Activated CD8-positive, alpha-beta memory T cell treated with anti-CD3 and anti-CD28 coated beads, Interleukin-2, amount 50 U/mL, for 48 hours (primary cell): ENCODE data around the gene PRAMEF2.
"Not testable (repeated sequence)": the region's sequence is repeated elsewhere in the genome, so short reads cannot be mapped to it uniquely, and the experiment has no call there.

ENCODE experiments used
- DNase-seq: peaks from one replicate; pipeline ENCODE4 v3.0.0-alpha.2; 2020

PRAMEF2 gene, protein sequence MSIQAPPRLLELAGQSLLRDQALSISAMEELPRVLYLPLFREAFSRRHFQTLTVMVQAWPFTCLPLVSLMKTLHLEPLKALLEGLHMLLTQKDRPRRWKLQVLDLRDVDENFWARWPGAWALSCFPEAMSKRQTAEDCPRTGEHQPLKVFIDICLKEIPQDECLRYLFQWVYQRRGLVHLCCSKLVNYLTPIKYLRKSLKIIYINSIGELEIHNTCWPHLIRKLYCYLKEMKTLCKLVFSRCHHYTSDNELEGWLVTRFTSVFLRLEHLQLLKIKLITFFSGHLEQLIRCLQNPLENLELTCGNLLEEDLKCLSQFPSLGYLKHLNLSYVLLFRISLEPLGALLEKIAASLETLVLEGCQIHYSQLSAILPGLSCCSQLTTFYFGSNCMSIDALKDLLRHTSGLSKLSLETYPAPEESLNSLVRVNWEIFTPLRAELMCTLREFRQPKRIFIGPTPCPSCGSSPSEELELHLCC

DNA sequence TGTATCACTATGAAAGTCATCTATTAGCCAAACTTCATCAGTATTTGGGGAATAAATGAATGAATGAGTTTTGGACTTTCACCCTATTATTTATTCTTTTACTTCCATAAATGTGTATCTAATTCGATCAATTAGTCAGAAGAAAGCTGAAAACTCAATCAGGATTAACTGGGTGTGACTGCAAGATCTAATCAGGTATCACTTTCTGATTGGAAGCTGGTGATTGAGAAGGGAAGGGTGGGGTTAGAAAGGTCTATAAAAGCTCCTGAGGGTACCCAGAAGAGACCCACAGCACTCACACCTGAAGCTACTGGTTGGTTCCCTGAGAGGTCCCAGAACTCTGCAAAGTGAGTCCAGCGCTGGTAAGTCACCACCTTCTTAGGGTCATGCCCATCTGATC is at the start of gene PRAMEF2:
TSS of gene PRAMEF2 (plus strand) at position 301 of the 400 bp plus-strand sequence. CDS start 1,924 bp downstream, outside the sequence.
- not testable (repeated sequence) for DNase-seq

DNA sequence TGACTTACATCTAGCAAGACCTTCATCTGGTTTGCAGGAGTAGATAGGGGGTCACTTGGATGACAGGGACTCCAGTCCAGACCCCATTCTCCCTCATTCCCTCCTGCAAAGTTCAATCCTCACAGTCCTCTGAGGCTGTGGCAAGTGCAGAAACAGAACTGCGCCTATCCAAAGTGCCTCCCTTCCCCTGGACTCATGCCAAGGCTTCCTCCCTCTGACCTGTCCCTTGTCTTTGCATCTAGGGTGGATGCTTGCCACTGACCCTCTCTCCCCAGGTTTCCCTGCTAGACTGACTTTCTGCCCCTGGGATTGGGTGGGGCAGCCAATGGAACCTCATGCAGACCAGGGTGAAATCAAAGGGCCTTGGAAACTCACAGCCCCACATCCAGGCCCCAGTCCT is 47.0 kb upstream of the PRAMEF2 start:
- no peak for DNase-seq

DNA sequence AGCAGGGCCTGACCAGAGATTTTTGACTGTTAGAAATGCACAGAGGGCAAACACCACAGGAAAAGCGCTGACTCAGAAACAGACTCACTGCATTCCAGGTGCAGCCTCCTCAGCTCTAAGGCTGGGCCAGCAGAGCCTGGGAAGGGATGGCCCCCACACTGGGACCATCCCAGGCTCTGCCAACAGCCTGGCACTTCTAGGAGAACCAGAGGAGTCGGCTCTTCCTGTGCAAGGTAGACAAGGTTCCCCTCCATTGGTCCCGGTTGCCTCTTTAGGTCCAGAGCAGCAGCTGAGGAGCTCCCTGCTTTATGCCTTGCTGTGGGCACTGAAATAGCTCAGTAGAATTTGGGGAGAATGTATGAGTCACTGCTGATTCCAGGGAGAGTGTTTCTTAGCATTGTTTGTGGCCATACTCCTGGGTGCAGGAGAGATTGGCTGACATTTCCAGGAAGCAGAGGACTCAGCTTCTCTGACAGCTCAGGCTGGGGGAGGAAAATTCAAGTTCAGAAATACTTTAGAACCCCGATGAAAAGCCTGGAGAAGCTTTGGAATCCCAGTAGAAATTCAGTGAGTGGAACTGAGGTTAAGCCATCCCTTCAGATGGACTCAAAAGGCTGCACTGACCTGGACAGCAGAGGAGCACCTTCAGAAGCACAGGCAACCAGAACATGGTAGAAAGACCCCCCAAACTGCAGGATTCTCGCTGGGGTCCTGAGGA is 46.0 kb upstream of the PRAMEF2 start:
- no peak for DNase-seq

DNA sequence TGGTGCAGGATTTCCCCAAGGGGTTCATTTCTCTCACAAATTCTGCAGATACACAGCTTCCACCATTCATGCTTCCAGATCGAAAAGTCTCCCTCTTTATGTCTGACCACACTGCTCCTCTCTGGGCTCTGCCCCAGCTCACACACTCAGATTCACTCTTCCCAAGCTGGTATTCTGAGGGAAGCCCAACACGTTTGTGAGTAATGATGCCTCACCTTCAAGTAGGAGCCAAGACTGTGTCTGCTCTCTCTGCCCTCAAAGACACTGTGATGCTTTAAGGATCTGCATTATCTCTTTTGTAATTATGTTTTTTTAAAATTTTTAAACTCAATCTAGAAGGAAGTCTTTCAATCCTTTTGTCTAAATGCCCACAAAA is 45.5 kb upstream of the PRAMEF2 start:
- DNase-seq: no peak

DNA sequence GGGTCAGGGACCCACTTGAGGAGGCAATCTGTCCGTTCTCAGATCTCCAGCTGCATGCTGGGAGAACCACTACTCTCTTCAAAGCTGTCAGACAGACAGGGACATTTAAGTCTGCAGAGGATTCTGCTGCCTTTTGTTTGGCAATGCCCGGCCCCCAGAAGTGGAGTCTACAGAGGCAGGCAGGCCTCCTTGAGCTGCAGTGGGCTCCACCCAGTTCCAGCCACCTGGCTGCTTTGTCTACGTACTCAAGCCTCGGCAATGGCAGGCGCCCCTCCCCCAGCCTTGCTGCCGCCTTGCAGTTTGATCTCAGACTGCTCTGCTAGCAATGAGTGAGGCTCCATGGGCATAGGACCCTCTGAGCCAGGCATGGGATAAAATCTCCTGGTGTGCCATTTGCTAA is 37.8 kb upstream of the PRAMEF2 start:
- not testable (repeated sequence) for DNase-seq

DNA sequence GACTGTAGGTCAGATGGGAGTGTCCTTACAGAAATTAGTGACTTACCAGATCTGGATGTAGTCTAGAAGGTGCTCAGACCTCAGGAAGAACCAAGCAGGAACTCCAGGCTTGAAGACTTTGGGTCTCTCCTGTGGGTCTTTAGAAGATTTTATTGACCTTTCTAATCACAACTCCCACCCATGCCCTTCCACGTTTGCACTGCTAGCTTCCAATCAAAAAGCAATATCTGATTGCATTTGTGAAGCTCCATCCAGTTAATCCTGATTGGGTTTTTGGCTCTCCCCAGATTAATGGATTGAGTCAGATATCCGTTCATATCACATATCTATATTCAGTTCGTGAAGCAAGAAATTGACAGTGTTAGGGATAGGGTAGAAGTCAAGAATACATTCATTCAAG is 25.6 kb upstream of the PRAMEF2 start, which contains the start of gene PRAMEF11:
TSS of gene PRAMEF11 (minus strand) at position 101 of the 400 bp plus-strand sequence. CDS start 2,621 bp downstream, outside the sequence.
- not testable (repeated sequence) for DNase-seq

DNA sequence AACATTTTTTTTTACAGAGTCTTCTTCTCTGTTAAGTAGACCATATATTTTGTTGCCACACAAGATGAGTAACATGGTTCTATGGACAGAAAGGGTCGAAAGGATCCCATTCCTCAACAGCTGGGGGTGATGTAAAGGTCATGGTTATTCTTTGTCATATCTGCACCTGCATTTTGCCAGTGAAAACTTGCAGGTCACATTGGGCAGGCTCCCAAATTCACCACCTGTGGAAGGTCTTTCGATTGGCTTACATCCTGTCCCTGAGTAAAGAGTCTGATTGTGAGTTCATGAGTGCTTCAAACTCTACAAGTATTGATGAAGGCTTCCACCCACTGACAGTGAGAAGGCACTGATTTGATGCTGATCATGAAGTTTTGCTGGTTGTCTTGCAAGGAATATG is 23.6 kb upstream of the PRAMEF2 start:
- not testable (repeated sequence) for DNase-seq

DNA sequence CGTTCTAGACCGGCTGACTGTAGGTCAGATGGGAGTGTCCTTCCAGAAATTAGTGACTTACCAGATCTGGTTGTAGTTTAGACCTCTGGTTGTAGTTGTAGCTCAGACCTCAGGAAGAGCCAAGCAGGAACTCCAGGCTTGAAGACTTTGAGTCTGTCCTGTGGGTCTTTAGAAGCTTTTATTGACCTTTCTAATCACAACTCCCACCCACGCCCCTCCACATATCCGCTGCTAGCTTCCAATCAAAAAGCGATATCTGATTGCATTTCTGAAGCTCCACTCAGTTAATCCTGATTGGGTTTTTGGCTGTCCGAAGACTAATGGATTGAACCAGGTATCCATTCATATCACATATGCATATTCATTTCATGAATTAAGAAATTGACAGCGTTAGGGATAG is 8.3 kb upstream of the PRAMEF2 start, which contains the start of gene HNRNPCL1:
TSS of gene HNRNPCL1 (minus strand) at position 101 of the 400 bp plus-strand sequence. CDS start 431 bp downstream, outside the sequence.
- DNase-seq: not testable (repeated sequence)

DNA sequence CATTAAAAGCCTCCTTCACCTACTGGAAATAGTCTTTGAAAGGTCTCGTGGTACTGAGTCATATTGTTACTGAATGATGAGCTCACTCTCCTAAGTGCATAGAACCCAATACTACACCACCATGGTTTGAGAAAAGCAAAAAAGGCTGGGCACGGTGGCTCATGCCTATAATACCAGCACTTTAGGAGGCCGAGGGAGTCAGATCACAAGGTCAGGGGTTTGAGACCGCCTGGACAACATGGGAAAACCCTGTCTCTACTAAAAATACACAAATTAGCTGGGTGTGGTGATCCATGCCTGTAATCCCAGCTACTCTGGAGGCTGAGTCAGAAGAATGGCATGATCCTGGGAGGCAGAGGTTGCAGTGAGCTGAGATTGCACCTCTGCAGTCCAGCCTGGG is 5.1 kb upstream of the PRAMEF2 start:
- no peak for DNase-seq

DNA sequence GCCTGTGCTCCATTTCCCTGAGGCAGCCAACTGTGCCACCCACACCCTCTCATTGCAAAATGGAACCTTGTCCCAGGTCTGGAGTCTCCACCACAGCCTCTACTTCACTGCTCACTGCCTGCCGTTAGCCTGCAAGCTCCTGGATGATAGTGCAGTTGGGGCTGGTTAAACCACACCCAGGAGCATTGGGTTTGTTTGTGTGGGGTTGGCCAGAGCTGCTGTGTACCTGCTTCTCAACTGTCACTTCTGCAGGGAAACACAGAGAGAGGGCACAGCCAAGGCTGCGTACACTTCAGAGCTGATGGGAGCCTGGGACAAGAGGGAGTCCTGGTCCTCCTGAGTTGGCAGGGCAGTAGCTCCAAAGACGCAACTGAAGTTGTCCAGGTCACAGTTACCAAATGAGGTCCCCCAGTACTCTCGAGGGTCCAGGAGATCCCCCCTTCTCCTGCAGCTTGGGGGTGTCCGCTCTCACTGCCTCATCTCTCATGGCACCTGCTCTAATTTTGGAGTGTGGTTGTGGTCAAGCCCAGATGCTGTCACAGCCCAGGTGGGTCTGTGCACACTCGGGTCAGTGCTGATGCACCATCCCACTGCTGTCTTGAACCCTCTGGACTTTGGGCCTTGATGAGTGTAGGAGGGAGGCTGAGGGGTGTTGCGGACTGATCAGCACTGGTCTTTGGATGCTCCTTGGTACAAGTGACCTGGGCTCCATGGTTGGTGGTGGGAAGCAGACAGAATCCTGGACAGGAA is 6.4 kb downstream of the PRAMEF2 start:
- not testable (repeated sequence) for DNase-seq

DNA sequence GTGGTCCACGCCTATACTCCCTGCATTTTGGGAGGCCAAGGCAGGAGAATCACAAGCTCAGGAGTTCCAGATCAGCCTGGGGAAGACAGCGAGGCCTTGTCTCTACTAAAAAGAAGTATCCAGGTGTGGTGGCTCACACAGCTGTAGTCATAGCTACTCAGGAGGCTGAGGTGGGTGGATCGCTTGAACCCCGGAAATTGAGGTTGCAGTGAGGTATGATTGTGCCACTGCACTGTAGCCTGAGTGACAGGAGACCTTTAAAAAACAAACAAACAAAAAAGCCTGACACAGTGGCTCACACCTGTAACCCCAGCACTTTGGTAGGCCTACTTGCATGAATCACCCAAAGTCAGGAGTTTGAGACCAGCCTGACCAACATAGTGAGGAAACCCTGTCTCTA is 21.6 kb downstream of the PRAMEF2 start:
- DNase-seq: not testable (repeated sequence)

DNA sequence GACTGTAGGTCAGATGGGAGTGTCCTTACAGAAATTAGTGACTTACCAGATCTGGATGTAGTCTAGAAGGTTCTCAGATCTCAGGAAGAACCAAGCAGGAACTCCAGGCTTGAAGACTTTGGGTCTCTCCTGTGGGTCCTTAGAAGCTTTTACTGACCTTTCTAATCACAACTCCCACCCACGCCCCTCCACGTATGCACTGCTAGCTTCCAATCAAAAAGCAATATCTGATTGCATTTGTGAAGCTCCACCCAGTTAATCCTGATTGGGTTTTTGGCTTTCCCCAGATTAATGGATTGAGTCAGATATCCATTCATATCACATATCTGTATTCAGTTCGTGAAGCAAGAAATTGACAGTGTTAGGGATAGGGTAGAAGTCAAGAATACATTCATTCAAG is 29.2 kb downstream of the PRAMEF2 start, which contains the start of gene PRAMEF4:
TSS of gene PRAMEF4 (minus strand) at position 101 of the 400 bp plus-strand sequence. CDS start 2,807 bp downstream, outside the sequence.
- DNase-seq: not testable (repeated sequence)

DNA sequence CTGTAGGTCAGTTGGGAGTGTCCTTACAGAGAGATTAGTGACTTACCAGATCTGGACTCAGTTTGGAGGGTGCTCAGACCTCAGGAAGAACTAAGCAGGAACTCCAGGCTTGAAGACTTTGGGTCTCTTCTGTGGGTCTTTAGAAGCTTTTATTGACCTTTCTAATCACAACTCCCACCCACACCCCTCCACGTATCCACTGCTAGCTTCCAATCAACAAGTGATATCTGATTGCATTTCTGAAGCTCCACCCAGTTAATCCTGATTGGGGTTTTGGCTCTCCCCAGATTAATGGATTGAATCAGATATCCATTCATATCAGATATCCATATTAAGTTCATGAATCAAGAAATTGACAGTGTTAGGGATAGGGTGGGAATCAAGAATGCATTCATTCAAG is 41.3 kb downstream of the PRAMEF2 start, which contains the start of gene PRAMEF10:
TSS of gene PRAMEF10 (minus strand) at position 101 of the 400 bp plus-strand sequence. CDS start 2,423 bp downstream, outside the sequence.
- DNase-seq: not testable (repeated sequence)

DNA sequence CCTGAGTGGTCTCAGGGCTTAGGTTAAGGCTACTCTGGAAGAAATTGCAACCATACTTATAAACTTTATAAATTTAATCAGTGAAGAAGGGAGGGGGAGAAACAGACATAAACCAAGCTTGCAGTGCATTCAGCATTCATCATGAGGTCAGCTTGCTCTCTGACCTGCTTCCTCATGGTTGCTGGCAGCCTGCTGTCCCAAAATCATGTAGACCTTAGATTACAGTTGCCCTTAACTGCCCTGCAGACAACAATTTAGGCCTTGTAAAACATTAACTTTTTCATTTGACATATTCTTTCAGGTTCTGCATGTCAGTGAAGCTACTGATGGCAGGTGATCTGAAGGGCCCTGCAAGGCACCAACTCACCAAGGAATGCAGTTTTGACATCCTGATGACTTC is 42.3 kb downstream of the PRAMEF2 start:
- not testable (repeated sequence) for DNase-seq

DNA sequence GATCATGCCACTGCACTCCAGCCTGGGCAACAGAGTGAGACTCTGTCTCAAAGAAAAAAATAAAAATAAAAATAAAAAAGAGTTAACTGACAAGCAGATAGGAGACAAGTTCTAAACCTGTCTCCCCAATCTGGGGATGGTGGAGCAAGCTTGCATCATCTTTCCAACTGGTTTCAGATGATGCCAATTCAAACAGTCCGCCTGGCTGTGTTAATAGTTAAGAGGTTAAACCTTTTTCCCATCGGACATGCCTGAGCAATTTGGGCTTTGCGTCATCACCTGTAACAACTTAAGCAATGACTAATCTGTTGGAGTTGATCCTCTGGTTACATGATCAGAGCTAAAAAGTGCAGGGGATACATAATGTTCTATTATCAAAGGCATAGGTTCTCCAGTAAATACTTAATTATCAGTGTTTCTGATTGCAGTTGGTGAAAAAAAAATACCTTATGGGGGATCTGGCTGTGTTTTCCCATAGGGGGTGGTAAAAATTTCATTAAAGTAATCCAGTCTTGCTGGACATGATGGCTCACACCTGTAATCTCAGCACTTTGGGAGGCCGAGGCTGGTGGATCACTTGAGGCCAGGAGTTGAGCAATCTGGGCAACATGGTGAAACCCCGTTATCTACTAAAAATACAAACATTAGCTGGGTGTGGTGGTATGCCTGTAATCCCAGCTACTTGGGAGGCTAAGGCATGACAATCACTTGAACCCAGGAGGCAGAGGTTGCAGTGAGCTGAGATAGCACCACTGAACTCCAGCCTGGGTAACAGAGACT is 47.1 kb downstream of the PRAMEF2 start:
- not testable (repeated sequence) for DNase-seq
